K562 (cell line): ENCODE measurements around the gene ZSWIM4. TPM values are rescaled to one million over a fixed set of nuclear protein-coding genes. Genes with fewer than 3 reads are reported as not detected.

ENCODE experiments used
- ADNP ChIP-seq: fragments of 200-800 bp; sonication (Bioruptor generic); IDR thresholded peaks from 2 replicates; pipeline ENCODE4 v1.6.1; 2016; ENCODE audit warnings: missing genetic modification characterization, missing compliant biosample characterization
- BMI1 ChIP-seq: fragments of 150-350 bp; IDR thresholded peaks from 2 replicates; pipeline ENCODE4 v1.6.1; 2014; ENCODE audit warnings: low read length
- CBX8 ChIP-seq: fragments of 200-600 bp; sonication (generic); IDR thresholded peaks from 2 replicates; pipeline ENCODE4 v1.6.1; 2012; ENCODE audit warnings: borderline replicate concordance, mixed run types, low read depth, mild to moderate bottlenecking, moderate library complexity, mixed read lengths, low read length, control low read depth, inconsistent platforms; ENCODE audit not compliant: poor library complexity, severe bottlenecking; ENCODE audit errors: extremely low read depth
- CSDE1 ChIP-seq, 2 experiments: fragments of 450-650 bp; IDR thresholded peaks; 2 replicates each; pipeline ENCODE4 v1.6.1; 2016; ENCODE audit warnings: mild to moderate bottlenecking in 1 of 2
- FOS ChIP-seq: IDR thresholded peaks from 3 replicates; pipeline ENCODE4 v1.6.1; 2011; ENCODE audit not compliant: insufficient read length; ENCODE audit errors: extremely low read depth
- HLTF ChIP-seq: fragments of 450-650 bp; IDR thresholded peaks from 2 replicates; pipeline ENCODE4 v1.6.1; 2016
- HMG20A ChIP-seq: fragments of 450-650 bp; formaldehyde crosslinking; conservative IDR thresholded peaks from 2 replicates; pipeline ENCODE4 v1.4.0; 2020; ENCODE audit warnings: mild to moderate bottlenecking, mixed read lengths
- HMGN3 ChIP-seq: IDR thresholded peaks from 2 replicates; pipeline ENCODE4 v1.6.1; 2011; ENCODE audit warnings: borderline replicate concordance, low read depth, mild to moderate bottlenecking, mixed read lengths, low read length; ENCODE audit not compliant: insufficient read length; ENCODE audit errors: extremely low read depth
- KDM2B ChIP-seq: fragments of 250-450 bp; sonication (Bioruptor Pico); IDR thresholded peaks from 2 replicates; pipeline ENCODE4 v1.8.0; 2021; ENCODE audit warnings: mild to moderate bottlenecking, moderate library complexity
- KDM5B ChIP-seq: fragments of 200-600 bp; sonication (generic); IDR thresholded peaks from 2 replicates; pipeline ENCODE4 v1.6.1; 2012; ENCODE audit warnings: low read depth, mild to moderate bottlenecking, moderate library complexity, low read length, control low read depth, inconsistent platforms; ENCODE audit not compliant: insufficient replicate concordance
- MAFK ChIP-seq: IDR thresholded peaks from 2 replicates; pipeline ENCODE4 v1.6.1; 2011; ENCODE audit warnings: low read length, improper control_type of control experiment
- PHF8 ChIP-seq: fragments of 200-600 bp; sonication (generic); IDR thresholded peaks from 2 replicates; pipeline ENCODE4 v1.6.1; 2012; ENCODE audit warnings: mixed run types, mild to moderate bottlenecking, inconsistent platforms, low read length, moderate library complexity, borderline replicate concordance
- POLR2AphosphoS2 ChIP-seq: IDR thresholded peaks from 2 replicates; pipeline ENCODE4 v1.6.1; 2012; ENCODE audit warnings: low read length, improper control_type of control experiment
- RBM15 ChIP-seq: fragments of 200-400 bp; formaldehyde crosslinking; IDR thresholded peaks from 2 replicates; pipeline ENCODE4 v1.6.1; 2018; ENCODE audit warnings: mild to moderate bottlenecking, low read length, moderate library complexity; ENCODE audit not compliant: insufficient read depth
- RBM25 ChIP-seq: fragments of 200-400 bp; formaldehyde crosslinking; IDR thresholded peaks from 2 replicates; pipeline ENCODE4 v1.6.1; 2018; ENCODE audit warnings: low read length, low read depth, moderate library complexity; ENCODE audit not compliant: severe bottlenecking
- RNF2 ChIP-seq: sonication (generic); IDR thresholded peaks from 2 replicates; pipeline ENCODE4 v1.6.1; 2016
- SIX5 ChIP-seq, 2 experiments: IDR thresholded peaks; 2 replicates each; pipeline ENCODE4 v1.6.1; 2011; ENCODE audit warnings: low read length in 2 of 2, borderline replicate concordance in 1 of 2, low read depth in 1 of 2, mild to moderate bottlenecking in 1 of 2, moderate library complexity in 1 of 2; ENCODE audit not compliant: insufficient read depth in 1 of 2
- STAG1 ChIP-seq: sonication (generic); formaldehyde crosslinking; IDR thresholded peaks from 2 replicates; pipeline ENCODE4 v1.5.0; 2020; ENCODE audit warnings: missing genetic modification reagents, borderline replicate concordance
- ZKSCAN3 ChIP-seq: fragments of 250-450 bp; sonication (Bioruptor Pico); IDR thresholded peaks from 2 replicates; pipeline ENCODE4 v1.4.0; 2020
- ZNF217 ChIP-seq: sonication (generic); formaldehyde crosslinking; IDR thresholded peaks from 2 replicates; pipeline ENCODE4 v1.8.0; 2022; ENCODE audit warnings: mild to moderate bottlenecking, missing genetic modification reagents
- ZNF57 ChIP-seq: fragments of 450-650 bp; formaldehyde crosslinking; IDR thresholded peaks from 2 replicates; pipeline ENCODE4 v1.4.0; 2020; ENCODE audit warnings: mild to moderate bottlenecking, moderate library complexity
- ZNF583 ChIP-seq: fragments of 250-450 bp; sonication (Bioruptor Pico); IDR thresholded peaks from 2 replicates; pipeline ENCODE4 v1.4.0; 2020
- polyA plus RNA-seq, 8 experiments: library from polyadenylated mRNA; depleted of rRNA in 4 of 8; stranded (reverse) in 5 of 8; unstranded in 3 of 8; fragments of >200 nt; fragmentation: Nextera tagmentation in 2 of 8; fragmentation: Illumina TruSeq in 1 of 8; extraction: Ambion mirVana in 2 of 8; extraction: Trizol in 1 of 8; gene quantifications; 2 replicates each; pipeline versions ENCODE4 v1.2.1 to v1.2.3, GENCODE V29; 2011 to 2014; ENCODE audit warnings: inconsistent platforms in 1 of 8, missing spikeins in 1 of 8
- total RNA-seq, 7 experiments: library from RNA; depleted of rRNA in 6 of 7; stranded (reverse); fragments of >200 nt in 6 of 7; fragmentation: Illumina TruSeq in 2 of 7; extraction: Trizol in 2 of 7; gene quantifications; 2 replicates each; pipeline versions ENCODE4 v1.2.1 to v1.2.3, GENCODE V29; 2011 to 2021; ENCODE audit warnings: low replicate concordance in 1 of 7
- TF ChIP-seq, protein P1 (sequence below): fragments of 450-650 bp; IDR thresholded peaks from 2 replicates; pipeline ENCODE4 v1.6.1; 2016
- TF ChIP-seq, protein P2 (sequence below): fragments of 450-650 bp; IDR thresholded peaks from 2 replicates; pipeline ENCODE4 v1.6.1; 2014; ENCODE audit warnings: low read depth, mild to moderate bottlenecking, moderate library complexity, borderline replicate concordance
- TF ChIP-seq, protein P3 (sequence below): fragments of 450-650 bp; IDR thresholded peaks from 2 replicates; pipeline ENCODE4 v1.6.1; 2016; ENCODE audit warnings: borderline replicate concordance

ZSWIM4 gene
- total and polyA plus RNA-seq, 9 of the 15 experiments (the other 6 are each of a cell fraction or from before 2014, with no cell fraction given): 0.25 to 3.7 (median 0.79) TPM; not detected in 2

DNA sequence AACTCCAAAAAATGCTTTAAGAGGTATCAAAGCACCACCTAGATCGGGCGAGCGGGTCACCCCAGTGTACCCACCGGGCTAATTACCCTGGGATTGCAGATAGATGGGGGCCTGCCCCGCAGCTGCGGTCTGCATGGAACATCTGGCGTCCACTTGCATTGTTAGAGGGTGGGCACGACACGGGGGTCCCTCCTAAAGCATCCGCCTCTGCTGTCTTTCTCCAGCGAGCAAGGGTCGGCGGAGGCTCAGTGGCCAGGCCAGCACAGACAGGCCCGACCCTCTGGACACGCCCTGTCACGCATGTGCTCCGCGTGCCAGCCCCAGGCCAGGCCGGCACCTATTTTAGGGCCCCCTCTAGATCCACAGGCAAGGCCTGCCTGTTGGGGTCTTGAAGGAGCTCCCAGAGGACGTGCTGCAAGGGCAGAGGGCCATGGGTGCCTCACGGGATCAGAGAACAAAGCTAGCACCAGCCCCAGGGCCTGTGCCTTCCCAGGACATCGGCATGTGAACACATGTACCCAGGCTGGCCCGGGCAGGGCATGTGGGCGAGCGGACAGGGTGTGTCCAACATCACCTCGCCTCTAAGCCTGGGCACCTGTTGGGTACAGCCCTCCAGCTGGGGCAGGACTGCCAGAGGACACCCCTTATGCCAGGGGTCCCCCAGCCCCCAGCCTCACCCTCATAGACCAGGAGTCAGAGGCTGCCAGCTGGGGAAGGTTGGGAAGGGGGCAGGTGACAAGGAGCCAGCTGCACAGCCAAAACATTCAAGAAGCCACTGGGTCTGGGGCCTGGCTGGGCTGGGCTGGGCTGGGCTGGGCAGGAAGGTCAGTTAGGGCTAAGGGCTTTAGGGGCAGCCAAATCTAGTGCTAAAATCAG is 46.1 kb downstream of the ZSWIM4 start (continued):
- TF ChIP-seq HMGN3 (no peak), RBM25 (no peak), SIX5 (IDR thresholded peaks at IDR 0.05; ENCODE audit: borderline replicate concordance in 1 of 2, insufficient read depth in 1 of 2, low read depth in 1 of 2, low read length in 2 of 2) (no peak), STAG1 (CRISPR knock-in tag) (no peak), HMG20A (CRISPR knock-in tag) (no peak), FOS (no peak), ZNF57 (CRISPR knock-in tag) (no peak), KDM2B (CRISPR knock-in tag) (no peak), PHF8 (peak; percentile 0; the same call in 1 of the 2 replicates), KDM5B (peak; percentile 58), BMI1 (no peak), POLR2AphosphoS2 (no peak), RBM15 (no peak), ZNF217 (no peak), ZKSCAN3 (CRISPR knock-in tag) (no peak), ZNF583 (no peak), CBX8 (no peak), HLTF (no peak), ADNP (tag) (no peak), RNF2 (no peak), CSDE1 (IDR thresholded peaks at IDR 0.05) (no peak), MAFK (no peak)
- TF ChIP-seq, protein P1, sequence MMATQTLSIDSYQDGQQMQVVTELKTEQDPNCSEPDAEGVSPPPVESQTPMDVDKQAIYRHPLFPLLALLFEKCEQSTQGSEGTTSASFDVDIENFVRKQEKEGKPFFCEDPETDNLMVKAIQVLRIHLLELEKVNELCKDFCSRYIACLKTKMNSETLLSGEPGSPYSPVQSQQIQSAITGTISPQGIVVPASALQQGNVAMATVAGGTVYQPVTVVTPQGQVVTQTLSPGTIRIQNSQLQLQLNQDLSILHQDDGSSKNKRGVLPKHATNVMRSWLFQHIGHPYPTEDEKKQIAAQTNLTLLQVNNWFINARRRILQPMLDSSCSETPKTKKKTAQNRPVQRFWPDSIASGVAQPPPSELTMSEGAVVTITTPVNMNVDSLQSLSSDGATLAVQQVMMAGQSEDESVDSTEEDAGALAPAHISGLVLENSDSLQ: no peak; the same call in 1 of the 2 replicates
- TF ChIP-seq, protein P2, sequence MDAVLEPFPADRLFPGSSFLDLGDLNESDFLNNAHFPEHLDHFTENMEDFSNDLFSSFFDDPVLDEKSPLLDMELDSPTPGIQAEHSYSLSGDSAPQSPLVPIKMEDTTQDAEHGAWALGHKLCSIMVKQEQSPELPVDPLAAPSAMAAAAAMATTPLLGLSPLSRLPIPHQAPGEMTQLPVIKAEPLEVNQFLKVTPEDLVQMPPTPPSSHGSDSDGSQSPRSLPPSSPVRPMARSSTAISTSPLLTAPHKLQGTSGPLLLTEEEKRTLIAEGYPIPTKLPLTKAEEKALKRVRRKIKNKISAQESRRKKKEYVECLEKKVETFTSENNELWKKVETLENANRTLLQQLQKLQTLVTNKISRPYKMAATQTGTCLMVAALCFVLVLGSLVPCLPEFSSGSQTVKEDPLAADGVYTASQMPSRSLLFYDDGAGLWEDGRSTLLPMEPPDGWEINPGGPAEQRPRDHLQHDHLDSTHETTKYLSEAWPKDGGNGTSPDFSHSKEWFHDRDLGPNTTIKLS: no peak
- TF ChIP-seq, protein P3, sequence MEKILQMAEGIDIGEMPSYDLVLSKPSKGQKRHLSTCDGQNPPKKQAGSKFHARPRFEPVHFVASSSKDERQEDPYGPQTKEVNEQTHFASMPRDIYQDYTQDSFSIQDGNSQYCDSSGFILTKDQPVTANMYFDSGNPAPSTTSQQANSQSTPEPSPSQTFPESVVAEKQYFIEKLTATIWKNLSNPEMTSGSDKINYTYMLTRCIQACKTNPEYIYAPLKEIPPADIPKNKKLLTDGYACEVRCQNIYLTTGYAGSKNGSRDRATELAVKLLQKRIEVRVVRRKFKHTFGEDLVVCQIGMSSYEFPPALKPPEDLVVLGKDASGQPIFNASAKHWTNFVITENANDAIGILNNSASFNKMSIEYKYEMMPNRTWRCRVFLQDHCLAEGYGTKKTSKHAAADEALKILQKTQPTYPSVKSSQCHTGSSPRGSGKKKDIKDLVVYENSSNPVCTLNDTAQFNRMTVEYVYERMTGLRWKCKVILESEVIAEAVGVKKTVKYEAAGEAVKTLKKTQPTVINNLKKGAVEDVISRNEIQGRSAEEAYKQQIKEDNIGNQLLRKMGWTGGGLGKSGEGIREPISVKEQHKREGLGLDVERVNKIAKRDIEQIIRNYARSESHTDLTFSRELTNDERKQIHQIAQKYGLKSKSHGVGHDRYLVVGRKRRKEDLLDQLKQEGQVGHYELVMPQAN: peak; percentile 60; the same call in 1 of the 2 replicates
